Lung (tissue), 12 donors: ENCODE measurements around the gene NGDN. TPM values are rescaled to one million over a fixed set of nuclear protein-coding genes. Genes with fewer than 3 reads are reported as not detected.

Experiments
- ATAC-seq: fragments of 200-7000 bp; cut with Tn5 transposase; one replicate; pipeline ENCODE4 v1.9.1; 2020; ENCODE audit warnings: moderate number of reproducible peaks; ENCODE audit not compliant: insufficient read depth, low FRiP score
- DNase-seq, 3 donors: peaks; one replicate each; pipeline ENCODE4 v3.0.0-alpha.2; 2013 to 2017
- H3K27ac ChIP-seq, 2 donors: one replicate each; pipeline ENCODE4 v1.5.1; 2013; ENCODE audit warnings: mild to moderate bottlenecking in 2 of 2, moderate library complexity in 2 of 2, control low read depth in 1 of 2, inconsistent platforms in 1 of 2, low read depth in 1 of 2, low read length in 1 of 2
- H3K27me3 ChIP-seq, 3 donors: one replicate each; pipeline ENCODE4 v1.5.1; 2013; ENCODE audit warnings: low read length in 2 of 3; ENCODE audit not compliant: control insufficient read depth in 3 of 3, insufficient read depth in 3 of 3
- H3K36me3 ChIP-seq, 4 donors: one replicate each; pipeline ENCODE4 v1.5.1; 2013; ENCODE audit warnings: low read length in 4 of 4, mild to moderate bottlenecking in 1 of 4, moderate library complexity in 1 of 4; ENCODE audit not compliant: control insufficient read depth in 4 of 4, insufficient read depth in 4 of 4
- H3K4me1 ChIP-seq, 5 donors: one replicate each; pipeline ENCODE4 v1.5.1; 2013; ENCODE audit warnings: low read length in 5 of 5, mild to moderate bottlenecking in 2 of 5, moderate library complexity in 1 of 5; ENCODE audit not compliant: control insufficient read depth in 5 of 5, insufficient read depth in 5 of 5
- H3K4me3 ChIP-seq: one replicate; pipeline ENCODE4 v1.5.1; 2013; ENCODE audit warnings: mild to moderate bottlenecking, control low read depth, moderate library complexity
- H3K9ac ChIP-seq, 2 donors: one replicate each; pipeline ENCODE4 v1.5.1; 2013; ENCODE audit warnings: low read length in 2 of 2, control low read depth in 1 of 2; ENCODE audit not compliant: insufficient read depth in 1 of 2
- H3K9me3 ChIP-seq, 4 donors: one replicate each; pipeline ENCODE4 v1.5.1; 2013; ENCODE audit warnings: low read length in 3 of 4, mild to moderate bottlenecking in 1 of 4, moderate library complexity in 1 of 4; ENCODE audit not compliant: control insufficient read depth in 4 of 4, insufficient read depth in 3 of 4
- WGBS, 2 donors: extraction: QIAGEN DNeasy Blood & Tissue Kit; methylation state at CpG; one replicate each; pipeline ENCODE4 v1.1.7; 2013; 5-methylcytosine and 5-hydroxymethylcytosine counted together
- polyA plus RNA-seq, 2 donors: library from polyadenylated mRNA; stranded (reverse); fragments of 200-250 nt; gene quantifications; one replicate each; pipeline ENCODE4 v1.2.1, GENCODE V29; 2013
- total RNA-seq, 2 donors: library from RNA; depleted of rRNA in 1 of 2; stranded (reverse); fragments of >200 nt in 1 of 2; gene quantifications; one replicate each; pipeline ENCODE4 v1.2.1, GENCODE V29; 2014 to 2021
- TF ChIP-seq, protein P1 (sequence below): IDR thresholded peaks from 2 replicates; pipeline ENCODE4 v1.5.1; 2012; ENCODE audit warnings: mild to moderate bottlenecking; ENCODE audit errors: control extremely low read depth, extremely low read depth
- donor health status: control.
- donor health status: control.
- donor health status: Bipolar disorder and iron deficiency.
- donor health status: healthy.
- donor health status: DM: yes; HTN: yes; CAD: no.

The NGDN gene
- total and polyA plus RNA-seq, 4 donors: 31.6 to 52.4 (median 44.7) TPM

DNA sequence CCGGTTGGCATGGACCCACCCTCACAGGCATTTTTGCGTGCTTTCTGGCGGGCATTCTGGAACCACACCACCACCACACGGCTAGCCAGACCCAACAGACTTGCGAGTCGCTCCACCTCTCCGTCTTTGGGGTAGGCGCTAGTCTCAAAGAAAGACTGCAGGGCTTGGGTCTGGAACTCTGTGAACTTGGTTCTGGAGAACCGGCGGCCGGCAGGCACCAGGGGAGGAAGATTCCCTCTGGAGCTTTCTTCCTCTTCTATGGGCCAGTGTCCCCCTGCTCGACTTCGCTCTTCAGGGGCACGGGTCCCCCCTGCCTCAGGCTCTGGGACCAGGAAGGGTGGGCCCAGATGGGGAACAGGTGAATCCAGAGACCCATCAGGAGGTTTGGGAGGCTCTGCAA lies 55.5 kb downstream of the NGDN start:
- Histone ChIP-seq H3K4me3 (no peak overlapping the region), H3K27me3 (no peaks in the 10 kb centered on the region), H3K36me3 (peaks cover 0 to 4% (median 0%) of the 10 kb centered on the region in 4 donors), H3K27ac (no peak overlapping the region), H3K9me3 (no peaks in the 10 kb centered on the region), H3K9ac (no peak overlapping the region), H3K4me1 (peaks cover 0 to 5% (median 0%) of the 10 kb centered on the region in 5 donors)
- ATAC-seq (no peak), DNase-seq (no peak)
- 94 to 96% methylated on average over 14 of the region's 14 CpGs for WGBS, 2 donors
- TF ChIP-seq, protein P1, sequence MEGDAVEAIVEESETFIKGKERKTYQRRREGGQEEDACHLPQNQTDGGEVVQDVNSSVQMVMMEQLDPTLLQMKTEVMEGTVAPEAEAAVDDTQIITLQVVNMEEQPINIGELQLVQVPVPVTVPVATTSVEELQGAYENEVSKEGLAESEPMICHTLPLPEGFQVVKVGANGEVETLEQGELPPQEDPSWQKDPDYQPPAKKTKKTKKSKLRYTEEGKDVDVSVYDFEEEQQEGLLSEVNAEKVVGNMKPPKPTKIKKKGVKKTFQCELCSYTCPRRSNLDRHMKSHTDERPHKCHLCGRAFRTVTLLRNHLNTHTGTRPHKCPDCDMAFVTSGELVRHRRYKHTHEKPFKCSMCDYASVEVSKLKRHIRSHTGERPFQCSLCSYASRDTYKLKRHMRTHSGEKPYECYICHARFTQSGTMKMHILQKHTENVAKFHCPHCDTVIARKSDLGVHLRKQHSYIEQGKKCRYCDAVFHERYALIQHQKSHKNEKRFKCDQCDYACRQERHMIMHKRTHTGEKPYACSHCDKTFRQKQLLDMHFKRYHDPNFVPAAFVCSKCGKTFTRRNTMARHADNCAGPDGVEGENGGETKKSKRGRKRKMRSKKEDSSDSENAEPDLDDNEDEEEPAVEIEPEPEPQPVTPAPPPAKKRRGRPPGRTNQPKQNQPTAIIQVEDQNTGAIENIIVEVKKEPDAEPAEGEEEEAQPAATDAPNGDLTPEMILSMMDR: no peak

DNA sequence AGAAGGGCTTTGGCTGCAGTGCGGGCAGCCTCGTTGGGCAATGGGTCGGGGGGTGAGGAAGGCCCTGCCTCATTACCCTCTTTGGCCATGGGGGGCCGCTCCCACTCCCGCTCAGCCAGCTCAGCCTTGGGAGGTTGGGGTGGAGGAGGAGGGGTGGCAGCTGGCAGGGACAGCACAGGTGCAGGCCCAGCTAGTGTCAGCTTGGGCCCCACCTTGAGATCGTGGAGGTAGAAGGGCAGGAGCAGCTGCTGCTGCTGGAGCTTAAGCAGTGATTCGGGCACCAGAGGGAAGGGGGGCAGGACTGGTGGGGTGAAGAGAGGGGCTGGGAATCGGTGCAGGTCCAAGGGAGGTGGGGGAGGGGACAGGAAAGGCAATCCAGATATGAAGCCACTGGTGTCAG lies 56.1 kb downstream of the NGDN start:
- Histone ChIP-seq H3K36me3 (peaks cover 0 to 4% (median 0%) of the 10 kb centered on the region in 4 donors), H3K4me1 (peaks cover 0 to 5% (median 0%) of the 10 kb centered on the region in 5 donors), H3K9me3 (no peaks in the 10 kb centered on the region), H3K27ac (no peak overlapping the region), H3K27me3 (no peaks in the 10 kb centered on the region), H3K4me3 (no peak overlapping the region), H3K9ac (no peak overlapping the region)
- TF ChIP-seq, protein P1: no peak
- DNase-seq: no peak
- ATAC-seq: no peak
- WGBS, 2 donors: 87 to 92% methylated on average over 7 to 8 of the region's 8 CpGs

Other genes starting within 250 kb of the NGDN start
- not detected for gene RNF212B, start 231.8 kb upstream of the NGDN start, total RNA-seq
- under 1 TPM in 1 of 2 donors, not detected in 1; 0.09 TPM for gene RNF212B, start 231.8 kb upstream of the NGDN start, polyA plus RNA-seq
- 10 to 100 TPM in 1 of 2 donors, 1 to 10 TPM in 1; 6.1 to 13.4 TPM for gene HOMEZ, start 183.6 kb upstream of the NGDN start, total RNA-seq
- gene HOMEZ, start 183.6 kb upstream of the NGDN start, polyA plus RNA-seq: 1 to 10 TPM; 6.9 to 9.8 TPM
- gene PPP1R3E, start 166.8 kb upstream of the NGDN start, total RNA-seq: 10 to 100 TPM in 1 of 2 donors, 1 to 10 TPM in 1; 7.5 to 14.5 TPM
- 10 to 100 TPM in 1 of 2 donors, 1 to 10 TPM in 1; 7.1 to 16.4 TPM for gene PPP1R3E, start 166.8 kb upstream of the NGDN start, polyA plus RNA-seq
- 10 to 100 TPM; 20.8 to 52.8 TPM for gene BCL2L2, start 162.9 kb upstream of the NGDN start, total RNA-seq
- 10 to 100 TPM; 31.0 to 48.6 TPM for gene BCL2L2, start 162.9 kb upstream of the NGDN start, polyA plus RNA-seq
- 100 to 1,000 TPM in 1 of 2 donors, 10 to 100 TPM in 1; 66.0 to 116 TPM for gene PABPN1, start 148.2 kb upstream of the NGDN start, total RNA-seq
- 100 to 1,000 TPM in 1 of 2 donors, 10 to 100 TPM in 1; 88.8 to 183 TPM for gene PABPN1, start 148.2 kb upstream of the NGDN start, polyA plus RNA-seq
- 10 to 100 TPM; 13.4 to 27.3 TPM for gene SLC22A17, start 116.8 kb upstream of the NGDN start, total RNA-seq
- 1 to 10 TPM; 5.4 to 6.0 TPM for gene SLC22A17, start 116.8 kb upstream of the NGDN start, polyA plus RNA-seq
- 10 to 100 TPM; 18.2 to 19.9 TPM for gene EFS, start 104.5 kb upstream of the NGDN start, total RNA-seq
- gene EFS, start 104.5 kb upstream of the NGDN start, polyA plus RNA-seq: 1 to 10 TPM; 6.5 to 7.3 TPM
- gene IL25, start 96.9 kb upstream of the NGDN start, total RNA-seq: not detected
- gene IL25, start 96.9 kb upstream of the NGDN start, polyA plus RNA-seq: not detected
- 1 to 10 TPM in 1 of 2 donors, under 1 TPM in 1; 0.55 to 2.0 TPM for gene CMTM5, start 92.7 kb upstream of the NGDN start, total RNA-seq
- gene CMTM5, start 92.7 kb upstream of the NGDN start, polyA plus RNA-seq: 1 to 10 TPM in 1 of 2 donors, under 1 TPM in 1; 0.79 to 3.3 TPM
- 1 to 10 TPM in 1 of 2 donors, not detected in 1; 7.1 TPM for gene MYH6, start 61.4 kb upstream of the NGDN start, total RNA-seq
- gene MYH6, start 61.4 kb upstream of the NGDN start, polyA plus RNA-seq: under 1 TPM; 0.25 to 0.28 TPM
- gene MYH7, start 34.0 kb upstream of the NGDN start, total RNA-seq: under 1 TPM in 1 of 2 donors, not detected in 1; 0.09 TPM
- gene MYH7, start 34.0 kb upstream of the NGDN start, polyA plus RNA-seq: under 1 TPM; 0.02 to 0.19 TPM
- gene ZFHX2, start 82.1 kb downstream of the NGDN start, total RNA-seq: 1 to 10 TPM in 1 of 2 donors, under 1 TPM in 1; 0.82 to 4.5 TPM
- under 1 TPM; 0.50 to 0.67 TPM for gene ZFHX2, start 82.1 kb downstream of the NGDN start, polyA plus RNA-seq
- gene THTPA, start 86.6 kb downstream of the NGDN start, total RNA-seq: 10 to 100 TPM; 10.7 to 22.1 TPM
- gene THTPA, start 86.6 kb downstream of the NGDN start, polyA plus RNA-seq: 10 to 100 TPM in 1 of 2 donors, 1 to 10 TPM in 1; 7.7 to 17.6 TPM
- 100 to 1,000 TPM in 1 of 2 donors, 10 to 100 TPM in 1; 48.0 to 104 TPM for gene AP1G2, start 98.1 kb downstream of the NGDN start, total RNA-seq
- 100 to 1,000 TPM in 1 of 2 donors, 10 to 100 TPM in 1; 59.2 to 106 TPM for gene AP1G2, start 98.1 kb downstream of the NGDN start, polyA plus RNA-seq
- 1 to 10 TPM in 1 of 2 donors, under 1 TPM in 1; 0.23 to 3.1 TPM for gene JPH4, start 109.1 kb downstream of the NGDN start, total RNA-seq
- gene JPH4, start 109.1 kb downstream of the NGDN start, polyA plus RNA-seq: 1 to 10 TPM in 1 of 2 donors, under 1 TPM in 1; 0.44 to 1.6 TPM
- gene DHRS2, start 166.7 kb downstream of the NGDN start, total RNA-seq: under 1 TPM; 0.17 to 0.67 TPM
- under 1 TPM; 0.08 to 0.55 TPM for gene DHRS2, start 166.7 kb downstream of the NGDN start, polyA plus RNA-seq